Hypothalamus (tissue), 51 donors: ENCODE measurements around the gene FAM120B.
"Not testable (repeated sequence)": the region's sequence is repeated elsewhere in the genome, so short reads cannot be mapped to it uniquely, and the experiment has no call there.

Experiments
- DNase-seq, 51 donors: peaks; one replicate each; lab custom pipeline; 2025; lab: John Stamatoyannopoulos, UW

Gene FAM120B

DNA sequence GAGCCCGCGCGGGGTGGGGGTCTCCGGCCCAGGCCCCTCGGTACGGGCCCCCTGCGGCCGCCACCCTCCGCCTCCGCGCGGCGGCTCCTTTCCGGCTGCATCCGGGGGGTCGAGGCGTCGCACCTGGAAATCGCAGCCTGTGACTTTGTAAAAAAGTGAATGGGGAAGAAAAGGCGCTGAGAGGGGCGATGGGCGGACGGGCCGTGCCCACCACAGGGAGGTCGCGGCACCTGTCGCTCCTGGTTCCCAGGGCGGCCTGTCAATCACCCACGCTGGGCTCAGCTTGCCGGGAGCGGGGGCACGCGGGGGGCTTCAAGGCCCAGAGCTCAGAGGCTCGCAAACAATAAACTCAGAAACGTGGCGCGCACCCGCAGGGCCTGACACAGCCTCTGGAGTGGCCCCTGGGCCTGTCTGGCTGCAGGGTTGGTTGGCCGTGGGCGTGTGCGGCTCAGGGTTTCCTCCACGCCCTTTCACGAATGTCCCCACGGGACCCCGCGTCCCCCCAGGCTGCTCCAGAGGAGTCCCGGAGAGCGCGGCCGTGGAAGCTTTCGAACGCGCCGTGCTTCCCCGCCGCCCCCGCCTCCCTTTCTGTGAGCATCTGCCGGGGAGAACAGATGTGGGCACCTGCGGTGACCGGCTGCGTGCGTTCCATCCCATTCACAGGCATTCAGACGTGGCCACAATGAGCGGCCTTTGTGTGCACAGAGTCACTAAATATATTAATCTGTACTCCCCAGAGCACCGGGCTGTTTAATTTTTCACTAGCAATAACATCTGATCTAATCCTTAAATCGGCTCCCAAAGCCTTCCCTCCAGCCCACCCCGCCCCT is 9.6 kb upstream of the FAM120B start:
- DNase-seq, result peak in 15 of 51 donors; percentile 29 to 66 (median 44)

DNA sequence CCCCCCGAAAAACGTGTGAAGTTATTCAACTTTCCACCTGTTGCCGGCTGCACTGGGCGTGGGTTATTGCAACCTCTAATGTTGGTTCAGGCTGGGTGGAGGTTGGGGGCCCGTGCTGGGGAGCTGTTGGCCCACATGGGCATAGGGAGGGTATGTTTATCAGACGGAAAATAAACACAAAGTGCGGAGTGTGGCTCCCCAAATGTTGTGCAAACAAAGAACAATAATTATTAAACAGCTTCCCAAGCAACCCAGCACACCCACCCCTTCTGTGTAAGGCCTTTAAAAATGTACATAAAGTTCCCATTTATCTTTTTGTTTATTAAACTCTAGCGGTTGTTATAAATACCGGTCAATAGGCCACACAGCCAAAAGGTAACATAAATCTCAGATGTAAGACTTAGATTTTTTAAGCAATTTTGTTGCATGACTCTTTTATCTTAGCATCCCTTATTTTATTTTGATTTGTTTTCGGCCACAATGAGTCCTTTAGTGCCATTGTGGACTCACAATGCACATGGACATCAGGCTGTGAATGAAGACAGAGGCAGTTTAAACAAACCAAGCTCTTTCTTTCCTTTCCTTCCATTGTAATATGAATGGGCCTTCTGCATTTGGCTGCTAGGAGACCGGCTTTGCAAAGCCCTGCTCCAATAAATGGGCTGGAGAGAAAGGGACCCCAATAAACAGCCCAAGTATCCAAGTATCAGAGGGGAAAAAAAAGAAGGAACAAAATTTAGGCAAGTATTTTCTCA is 8.8 kb upstream of the FAM120B start:
- DNase-seq, result peak in 5 of 51 donors; percentile 28 to 83 (median 51)

- DNase-seq, result no peak
Observed at GRCh38 chr6:170298688-170299087, 7.9 kb upstream of the FAM120B start.

GRCh38 chr6:170301184-170301583 is 5.4 kb upstream of the FAM120B start:
- DNase-seq, result no peak

- DNase-seq, result no peak
Observed at GRCh38 chr6:170305805-170306323, 694 bp upstream of the FAM120B start.

GRCh38 chr6:170307080-170307545 is 555 bp downstream of the FAM120B start:
- DNase-seq, result no peak

GRCh38 chr6:170308761-170309160 is 2.2 kb downstream of the FAM120B start:
- DNase-seq, result no peak

GRCh38 chr6:170311696-170312095 is 5.1 kb downstream of the FAM120B start:
- no peak for DNase-seq

DNA sequence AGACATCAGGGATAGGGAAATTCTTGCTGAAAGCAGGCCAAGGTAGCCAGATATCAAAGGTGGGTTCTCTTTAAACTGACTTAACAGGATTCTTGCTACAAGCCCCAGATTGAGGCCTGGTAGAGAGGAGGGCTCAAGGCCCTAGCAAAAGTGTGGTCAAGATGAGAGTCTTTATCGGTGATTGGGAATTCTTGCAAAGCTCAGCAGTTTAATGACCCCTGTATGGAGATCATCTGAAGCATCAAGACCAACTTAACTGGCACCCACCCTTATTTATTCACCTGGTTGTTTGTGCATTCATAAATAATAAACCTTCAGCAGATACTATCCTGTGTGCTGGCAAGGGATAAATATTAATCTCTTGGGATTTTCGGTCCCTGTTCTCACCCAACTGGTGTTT is 6.3 kb downstream of the FAM120B start:
- DNase-seq, result no peak

GRCh38 chr6:170313716-170314295 is 7.2 kb downstream of the FAM120B start:
- DNase-seq, result no peak

DNA sequence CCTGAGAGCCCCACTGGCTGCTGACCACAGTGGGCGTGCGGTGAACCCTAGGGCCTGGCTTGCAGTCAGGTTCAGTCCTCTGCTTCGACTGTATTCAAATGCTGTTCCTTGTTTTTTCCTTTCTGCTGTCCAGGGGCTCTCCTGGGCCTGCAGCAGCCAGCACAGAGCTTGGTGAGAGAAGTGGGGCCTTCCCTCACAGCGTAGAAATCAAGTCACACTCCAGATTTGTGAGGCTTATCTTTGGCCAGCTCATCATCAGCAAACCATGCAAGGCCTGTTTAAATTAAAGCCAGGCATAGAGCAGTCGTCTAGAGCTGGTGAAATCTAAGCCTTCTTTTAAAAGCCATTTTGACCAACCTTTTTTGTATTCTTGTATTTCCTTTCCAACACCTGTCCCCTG is 8.4 kb downstream of the FAM120B start:
- no peak for DNase-seq

DNA sequence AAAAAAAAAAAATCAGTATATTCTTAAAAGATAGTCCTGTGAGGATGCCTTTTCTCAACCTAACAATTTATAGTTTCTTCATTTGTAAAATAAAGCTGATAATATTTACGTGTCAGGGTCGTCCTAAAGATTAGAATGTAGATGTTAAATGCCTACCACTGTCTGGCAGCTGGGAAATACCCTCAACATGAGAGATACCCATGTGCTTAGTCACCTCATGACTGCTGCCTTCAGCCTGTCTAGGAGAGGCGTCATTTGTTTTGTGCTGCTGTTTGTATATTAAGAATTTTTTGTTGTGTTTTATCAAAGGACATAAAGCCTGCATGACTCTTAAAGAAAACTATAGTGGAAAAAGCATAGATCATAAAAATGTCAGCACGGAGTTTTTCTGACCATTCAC is 9.5 kb downstream of the FAM120B start:
- DNase-seq, result no peak

GRCh38 chr6:170317076-170317475 is 10.5 kb downstream of the FAM120B start:
- no peak for DNase-seq

- no peak for DNase-seq
Observed at GRCh38 chr6:170317718-170318117, 11.2 kb downstream of the FAM120B start.

DNA sequence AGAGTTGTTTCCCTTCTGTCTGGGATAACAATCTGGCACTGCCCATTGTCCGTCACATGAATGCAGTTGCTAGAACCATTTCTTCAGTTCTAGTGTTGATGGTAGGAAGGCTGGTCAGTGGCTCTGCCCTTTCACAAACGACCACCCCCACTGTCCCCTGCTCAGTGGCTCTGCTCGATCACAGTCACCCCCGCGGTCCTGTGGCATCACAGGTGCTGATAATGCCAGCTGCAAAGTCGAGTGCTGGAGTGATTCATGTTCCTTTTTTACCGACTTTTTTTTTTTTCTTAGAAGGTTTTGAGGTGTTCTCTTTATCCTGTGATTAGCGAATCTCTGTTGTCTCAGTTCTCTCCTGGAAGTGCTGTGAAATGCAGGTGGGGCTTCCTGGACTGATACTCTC is 22.8 kb downstream of the FAM120B start:
- DNase-seq, result no peak

DNA sequence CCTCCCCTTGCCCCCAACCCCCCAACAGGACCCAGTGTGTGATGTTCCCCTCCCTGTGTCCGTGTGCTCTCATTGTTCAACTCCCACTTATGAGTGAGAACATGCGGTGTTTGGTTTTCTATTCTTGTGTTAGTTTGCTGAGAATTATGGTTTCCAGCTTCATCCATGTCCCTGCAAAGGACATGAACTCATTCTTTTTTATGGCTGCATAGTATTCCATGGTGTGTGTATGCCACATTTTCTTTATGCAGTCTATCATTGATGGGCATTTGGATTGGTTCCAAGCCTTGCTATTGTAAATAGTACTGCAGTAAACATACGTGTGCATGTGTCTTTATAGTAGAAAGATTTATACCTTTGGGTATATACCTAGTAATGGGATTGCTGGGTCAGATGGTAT is 28.6 kb downstream of the FAM120B start:
- DNase-seq, result not testable (repeated sequence)

GRCh38 chr6:170344631-170345576 is 38.3 kb downstream of the FAM120B start:
- peak in 1 of 51 donors; percentile 37 for DNase-seq

GRCh38 chr6:170345662-170346061 is 39.1 kb downstream of the FAM120B start:
- no peak for DNase-seq

GRCh38 chr6:170346649-170347048 is 40.1 kb downstream of the FAM120B start:
- no peak for DNase-seq

DNA sequence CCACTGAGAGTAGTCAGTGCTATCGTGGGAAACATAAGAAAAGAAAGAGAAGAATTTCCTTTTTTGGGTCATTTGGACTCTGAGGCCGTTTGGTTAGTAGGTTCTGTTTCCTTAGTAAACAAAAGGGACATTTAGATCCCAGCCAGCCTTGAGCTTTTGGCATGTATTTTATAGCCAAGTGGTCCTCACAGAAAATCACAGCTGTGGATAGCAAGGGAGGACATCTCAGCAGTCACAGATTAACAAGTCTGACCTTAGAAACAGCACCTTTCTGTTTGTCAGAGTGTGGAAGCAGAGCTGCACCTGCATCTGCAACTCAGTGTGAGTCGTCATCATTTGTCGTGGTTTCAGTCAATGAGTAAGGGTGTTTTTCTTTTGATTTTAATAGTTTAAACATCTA is 40.5 kb downstream of the FAM120B start:
- peak in 1 of 51 donors; percentile 26 for DNase-seq
